ENCODE measurements around the gene NPC1L1.

Gene NPC1L1

GRCh38 chr7:44569959-44570358 lies 28.8 kb upstream of the NPC1L1 start:
- DNase-seq (ENCODE audit: low spot score) = no peak

GRCh38 chr7:44568771-44569560 lies 27.8 kb upstream of the NPC1L1 start:
- DNase-seq (ENCODE audit: low spot score) = no peak
- TF ChIP-seq, protein P1, sequence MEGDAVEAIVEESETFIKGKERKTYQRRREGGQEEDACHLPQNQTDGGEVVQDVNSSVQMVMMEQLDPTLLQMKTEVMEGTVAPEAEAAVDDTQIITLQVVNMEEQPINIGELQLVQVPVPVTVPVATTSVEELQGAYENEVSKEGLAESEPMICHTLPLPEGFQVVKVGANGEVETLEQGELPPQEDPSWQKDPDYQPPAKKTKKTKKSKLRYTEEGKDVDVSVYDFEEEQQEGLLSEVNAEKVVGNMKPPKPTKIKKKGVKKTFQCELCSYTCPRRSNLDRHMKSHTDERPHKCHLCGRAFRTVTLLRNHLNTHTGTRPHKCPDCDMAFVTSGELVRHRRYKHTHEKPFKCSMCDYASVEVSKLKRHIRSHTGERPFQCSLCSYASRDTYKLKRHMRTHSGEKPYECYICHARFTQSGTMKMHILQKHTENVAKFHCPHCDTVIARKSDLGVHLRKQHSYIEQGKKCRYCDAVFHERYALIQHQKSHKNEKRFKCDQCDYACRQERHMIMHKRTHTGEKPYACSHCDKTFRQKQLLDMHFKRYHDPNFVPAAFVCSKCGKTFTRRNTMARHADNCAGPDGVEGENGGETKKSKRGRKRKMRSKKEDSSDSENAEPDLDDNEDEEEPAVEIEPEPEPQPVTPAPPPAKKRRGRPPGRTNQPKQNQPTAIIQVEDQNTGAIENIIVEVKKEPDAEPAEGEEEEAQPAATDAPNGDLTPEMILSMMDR (IDR thresholded peaks at IDR 0.05; ENCODE audit: extremely low read depth, missing control alignments) = no peak

More at GRCh38 chr7:44569959-44570358, 28.8 kb upstream of the NPC1L1 start:
- TF ChIP-seq, protein P1 (IDR thresholded peaks at IDR 0.05; ENCODE audit: extremely low read depth, missing control alignments) = no peak

GRCh38 chr7:44567884-44568283 lies 26.8 kb upstream of the NPC1L1 start:
- TF ChIP-seq, protein P1 (IDR thresholded peaks at IDR 0.05; ENCODE audit: extremely low read depth, missing control alignments) = no peak
- no peak for DNase-seq (ENCODE audit: low spot score)

GRCh38 chr7:44566680-44567079 lies 25.6 kb upstream of the NPC1L1 start:
- no peak for DNase-seq (ENCODE audit: low spot score)
- TF ChIP-seq, protein P1 (IDR thresholded peaks at IDR 0.05; ENCODE audit: extremely low read depth, missing control alignments) = no peak

DNA sequence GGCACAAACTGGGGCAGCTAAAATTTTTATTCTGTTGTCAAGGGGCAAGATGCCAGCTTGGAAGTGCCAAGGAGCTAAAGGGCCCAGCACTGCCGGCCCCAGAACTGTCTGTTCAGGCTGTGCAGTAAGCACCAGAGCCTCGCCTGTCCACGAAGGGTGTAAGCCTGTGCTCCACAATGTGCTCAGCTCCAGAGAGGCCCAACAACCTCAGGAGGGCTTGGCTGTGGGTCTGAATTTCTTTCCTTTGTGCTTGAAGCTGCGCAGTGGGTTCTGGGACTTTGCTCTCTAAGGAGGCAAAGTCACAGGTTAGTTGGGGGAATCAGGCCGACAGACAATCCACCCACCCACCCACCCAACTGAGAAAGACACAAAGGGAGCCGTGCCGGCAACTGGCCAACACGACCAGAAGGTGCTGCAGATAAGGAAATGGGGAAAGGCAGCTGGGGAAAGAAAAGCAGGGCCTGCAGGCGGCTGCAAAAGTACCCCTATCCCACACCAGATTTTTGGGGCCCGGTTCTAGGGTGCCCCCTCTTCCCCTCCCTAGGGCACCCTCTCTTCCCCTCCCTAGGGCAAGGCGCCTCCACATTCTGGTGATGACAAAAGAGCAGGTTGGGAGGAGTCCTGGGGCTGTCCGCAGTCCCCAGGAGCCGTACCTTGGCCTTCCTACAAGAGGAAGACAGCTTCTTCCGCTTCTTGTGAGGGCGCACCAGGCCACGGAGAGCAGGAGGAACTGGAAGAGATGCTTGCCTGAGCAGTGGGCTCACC lies 24.8 kb upstream of the NPC1L1 start:
- DNase-seq (ENCODE audit: low spot score) = no peak
- TF ChIP-seq, protein P1 (IDR thresholded peaks at IDR 0.05; ENCODE audit: extremely low read depth, missing control alignments) = no peak

DNA sequence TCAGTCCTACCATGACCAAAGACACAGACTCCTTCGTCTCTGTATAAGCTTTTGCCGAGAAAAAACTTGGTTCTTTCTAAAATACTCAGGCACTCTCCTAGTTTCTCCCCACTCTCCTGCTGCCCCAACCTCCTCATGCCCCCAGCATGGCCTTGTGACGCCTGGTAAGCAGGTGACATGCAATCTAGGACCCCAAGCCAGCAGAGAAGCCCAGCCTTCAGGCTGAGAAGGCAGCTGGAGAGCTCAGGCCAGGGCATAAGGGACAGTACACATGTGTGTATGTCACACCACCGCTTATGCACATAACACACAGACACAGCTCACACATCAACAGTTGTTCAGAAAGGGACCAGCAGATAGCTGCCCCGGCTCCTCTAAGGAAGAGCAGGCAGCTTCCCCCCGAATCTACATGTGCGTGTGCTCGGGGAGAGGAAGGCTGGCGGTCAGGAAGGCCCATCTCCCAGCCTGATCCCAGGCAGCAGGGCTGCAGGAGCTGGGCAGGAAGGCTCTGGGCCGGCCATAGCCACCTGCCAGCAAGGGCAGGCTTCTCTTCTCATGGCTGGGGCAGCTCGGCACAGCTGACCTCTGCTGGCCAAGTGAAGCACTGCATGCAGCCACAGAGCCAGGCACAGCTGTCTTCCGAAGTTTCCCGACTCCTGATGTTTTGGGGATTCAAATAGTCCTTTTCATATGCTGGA lies 24.1 kb upstream of the NPC1L1 start:
- DNase-seq (ENCODE audit: low spot score) = peak; percentile 62
- TF ChIP-seq, protein P1 (IDR thresholded peaks at IDR 0.05; ENCODE audit: extremely low read depth, missing control alignments) = peak; percentile 94

All from GM20000 (cell line).